Stimulated activated CD4-positive, alpha-beta T cell treated with anti-CD3 and anti-CD28 coated beads, Interleukin-4, amount 100 ng/mL, for 4 hours (primary cell): Measurements from ENCODE around the gene BRINP3.
"Not testable (repeated sequence)": the region's sequence is repeated elsewhere in the genome, so short reads cannot be mapped to it uniquely, and the experiment has no call there.

Experiments used
- DNase-seq, 2 experiments: peaks; one replicate each; pipeline ENCODE4 v3.0.0-alpha.2; 2020

Gene BRINP3

GRCh38 chr1:190176776-190177175 lies 300.9 kb downstream of the BRINP3 start:
- DNase-seq, result no peak

GRCh38 chr1:190175320-190175719 lies 302.3 kb downstream of the BRINP3 start:
- no peak for DNase-seq

DNA sequence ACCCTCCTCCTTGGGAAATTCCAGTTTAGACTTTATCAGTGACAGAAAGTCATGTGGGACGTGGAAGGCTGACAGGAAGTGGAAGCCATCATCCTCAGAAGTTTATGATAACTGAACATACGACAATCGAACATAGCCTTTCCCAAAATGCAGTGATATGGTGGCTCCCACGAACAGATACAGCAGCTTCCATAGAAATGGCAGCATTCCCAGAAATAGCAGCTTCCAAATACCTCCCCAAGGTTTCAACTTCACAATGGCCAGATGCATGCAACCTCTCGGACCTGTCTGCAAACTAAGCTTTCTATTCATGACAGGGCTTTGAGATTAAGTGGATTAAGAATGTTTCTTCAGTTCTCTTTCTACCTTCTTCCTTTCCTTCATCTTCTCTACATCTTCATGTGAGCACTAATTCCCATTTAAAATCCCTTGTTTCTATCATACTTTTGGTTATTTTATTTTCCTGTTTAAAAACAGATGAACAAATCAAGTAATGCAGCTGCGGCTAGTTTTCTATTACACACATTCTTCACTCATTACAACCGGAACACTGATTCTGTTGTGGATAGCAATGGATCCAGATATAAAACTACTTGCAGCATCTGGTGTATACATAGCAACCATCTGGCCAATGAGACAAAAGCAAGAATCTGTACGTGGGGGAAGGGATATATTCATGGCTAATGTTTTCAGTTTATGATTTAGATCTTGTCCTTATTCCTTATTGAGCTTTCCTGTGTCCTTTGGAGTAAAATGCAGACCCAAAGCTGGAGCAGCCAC lies 304.8 kb downstream of the BRINP3 start:
- no peak for DNase-seq

DNA sequence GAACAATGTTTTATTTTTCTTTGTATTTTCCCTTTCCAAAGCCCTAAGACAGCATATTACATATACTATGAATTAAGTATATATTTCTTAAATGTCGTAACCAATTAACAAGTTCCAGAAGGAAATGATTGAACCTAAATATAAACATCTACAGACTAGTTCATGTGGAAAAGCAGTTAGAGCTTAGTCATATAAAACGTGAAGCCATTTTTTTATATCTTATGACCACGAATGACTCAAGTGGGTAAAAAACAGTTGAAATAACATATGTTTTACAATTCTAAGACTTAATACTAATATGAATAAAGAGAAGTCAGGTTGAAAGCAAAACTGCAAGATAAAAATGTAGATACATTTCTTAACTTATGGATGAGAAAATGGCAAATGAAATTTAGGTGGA lies 307.3 kb downstream of the BRINP3 start:
- DNase-seq, result no peak

GRCh38 chr1:190169311-190170067 lies 308.2 kb downstream of the BRINP3 start:
- no peak for DNase-seq

- DNase-seq, result no peak
These were observed 308.8 kb downstream of the BRINP3 start for GRCh38 chr1:190168893-190169280.

DNA sequence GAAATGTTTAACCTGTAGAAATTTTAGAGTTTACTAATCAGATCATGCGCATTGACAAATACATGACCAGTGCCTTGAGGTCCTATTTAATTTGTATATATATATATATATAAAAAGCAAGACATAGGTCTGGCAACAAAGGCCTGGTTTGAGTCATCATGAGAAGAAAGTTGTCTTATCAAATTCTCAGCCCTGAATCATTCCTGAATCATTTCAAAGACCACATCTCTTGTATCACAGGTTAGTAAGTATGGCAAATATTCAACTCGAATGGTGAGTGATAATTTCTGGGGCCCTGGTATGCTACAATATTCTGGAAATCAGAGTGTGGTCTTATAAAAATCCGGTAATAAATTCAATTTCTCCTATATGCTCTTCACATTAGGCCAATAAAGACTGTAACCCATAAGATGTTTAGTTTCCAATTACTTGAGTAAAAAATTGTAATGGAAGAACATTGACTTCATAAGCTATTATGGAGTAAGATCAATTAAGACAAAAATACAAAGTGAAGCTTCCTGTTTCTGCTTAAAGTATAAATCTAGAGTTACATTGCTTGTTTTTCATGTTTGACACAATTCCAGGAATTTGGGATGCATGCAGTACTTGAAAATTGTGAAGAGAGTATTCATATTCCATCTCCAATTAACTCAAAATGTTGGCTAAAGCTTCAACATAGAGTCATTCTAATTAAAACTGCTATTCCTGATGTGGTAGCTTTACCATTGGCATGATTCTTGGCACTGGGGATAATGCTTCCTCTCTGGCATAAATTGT lies 309.4 kb downstream of the BRINP3 start:
- no peak for DNase-seq

DNA sequence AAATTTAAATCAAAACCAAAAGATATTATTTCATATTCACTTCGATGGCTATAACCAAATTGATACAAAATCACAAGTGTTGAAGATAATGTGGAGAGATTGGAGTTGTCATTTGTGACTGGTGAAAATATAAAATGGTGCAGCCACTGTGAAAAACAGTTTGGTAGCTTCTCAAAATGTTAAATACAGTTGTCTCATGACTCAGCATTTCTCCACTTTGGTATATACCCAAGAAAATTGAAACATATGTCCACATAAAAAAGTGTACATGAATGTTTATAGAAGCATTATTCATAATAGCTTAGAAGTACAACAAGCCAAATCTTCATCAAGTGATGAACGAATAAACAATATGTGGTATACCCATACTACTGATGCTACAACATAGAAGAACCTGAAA lies 318.5 kb downstream of the BRINP3 start:
- DNase-seq, result no peak

DNA sequence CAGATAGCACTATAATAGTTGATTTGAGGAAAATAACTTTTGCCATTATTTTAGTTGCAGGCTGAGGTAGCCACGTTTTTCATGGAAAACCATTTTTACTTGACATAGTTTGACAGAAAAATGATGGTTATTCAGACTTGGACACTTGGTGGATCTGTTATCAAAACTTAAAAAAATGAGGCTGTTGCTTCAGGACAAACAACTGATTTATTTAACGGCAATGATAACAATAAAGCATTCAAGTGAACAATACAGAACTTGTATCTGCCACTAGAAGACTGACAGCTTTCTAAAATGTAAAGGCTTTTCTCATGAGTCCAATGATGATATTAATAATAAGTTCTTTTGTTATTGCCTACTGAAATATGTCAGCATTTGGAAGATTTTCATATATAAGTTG lies 322.9 kb downstream of the BRINP3 start:
- no peak for DNase-seq

DNA sequence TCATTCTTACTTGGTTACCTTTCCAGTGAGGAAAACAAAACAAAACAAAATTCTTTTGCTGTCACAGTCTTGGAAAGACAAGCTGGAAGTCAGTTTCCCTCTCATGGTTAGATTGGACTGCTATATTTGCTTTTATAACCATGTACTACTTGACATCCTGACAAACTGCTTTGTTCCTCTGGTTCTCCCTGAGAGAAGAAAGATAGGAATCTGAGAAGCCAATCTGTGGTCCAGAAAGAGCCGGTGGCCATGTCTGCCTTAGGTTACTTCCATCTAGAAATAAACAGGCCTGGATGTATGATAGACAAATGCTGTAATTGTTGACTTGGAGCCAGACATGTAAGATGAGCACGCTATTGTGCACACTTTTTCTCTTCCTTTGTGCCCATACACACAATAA lies 330.0 kb downstream of the BRINP3 start:
- DNase-seq, result no peak

DNA sequence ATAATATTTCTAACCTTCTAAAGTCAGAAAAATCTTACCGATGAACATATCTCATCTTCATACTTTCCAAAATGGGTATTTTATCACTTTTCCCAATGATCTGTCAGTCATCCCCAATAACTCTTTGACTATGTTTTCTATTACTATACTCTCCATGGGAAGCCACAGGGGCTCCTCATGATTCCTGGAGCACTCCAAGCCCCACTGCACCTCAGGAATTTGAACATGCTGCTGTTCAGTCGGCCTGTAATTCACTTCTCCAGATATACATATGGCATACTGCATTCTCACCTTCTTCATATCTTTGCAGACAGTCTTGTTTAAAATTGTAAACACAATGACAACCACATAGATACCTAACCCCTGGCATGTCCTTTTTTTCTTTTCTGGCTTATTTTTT lies 333.0 kb downstream of the BRINP3 start:
- no peak for DNase-seq

DNA sequence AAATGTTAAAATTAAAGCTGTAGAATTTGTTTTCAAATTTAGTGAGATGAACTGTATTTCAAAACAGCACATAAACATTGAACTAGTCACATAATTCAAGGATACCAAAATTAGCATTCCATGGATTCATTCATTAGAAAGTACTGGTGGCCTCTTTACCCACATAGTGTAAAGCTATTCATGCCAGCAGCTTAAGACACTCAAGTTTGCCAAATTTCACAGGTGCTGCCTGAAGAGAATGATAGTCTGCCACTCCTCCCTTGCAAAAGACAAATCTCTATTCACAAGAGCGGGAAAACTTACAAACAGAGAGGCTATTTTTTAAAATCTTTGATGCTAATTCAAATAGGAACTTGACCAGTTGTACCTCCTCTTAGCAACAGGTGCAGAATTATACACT lies 337.0 kb downstream of the BRINP3 start:
- no peak for DNase-seq

- DNase-seq, result no peak
These were observed 339.0 kb downstream of the BRINP3 start for GRCh38 chr1:190138702-190139101.

DNA sequence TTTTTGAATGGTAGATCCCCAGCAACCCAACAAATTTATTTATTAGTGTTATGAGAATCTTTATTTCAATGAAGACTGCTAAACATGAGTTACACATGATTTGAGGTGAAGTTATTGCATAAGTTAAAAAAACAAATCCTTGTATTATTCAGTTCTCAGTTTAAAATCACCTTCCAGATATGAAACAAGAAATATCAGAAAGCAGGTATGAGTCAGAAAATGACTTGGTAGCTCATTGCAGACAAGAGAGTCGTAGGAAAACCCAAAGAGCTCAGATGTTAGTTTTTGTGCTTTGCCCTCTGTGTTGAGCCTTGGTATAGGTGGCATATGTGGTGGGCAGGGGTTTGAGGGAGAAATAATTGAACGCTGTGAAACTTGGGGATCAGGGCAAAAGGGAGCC lies 339.4 kb downstream of the BRINP3 start:
- no peak for DNase-seq

- no peak for DNase-seq
These were observed 348.3 kb downstream of the BRINP3 start for GRCh38 chr1:190129366-190129765.

- no peak for DNase-seq
These were observed 350.9 kb downstream of the BRINP3 start for GRCh38 chr1:190126728-190127127.

- DNase-seq, result no peak
These were observed 353.6 kb downstream of the BRINP3 start for GRCh38 chr1:190124068-190124467.

DNA sequence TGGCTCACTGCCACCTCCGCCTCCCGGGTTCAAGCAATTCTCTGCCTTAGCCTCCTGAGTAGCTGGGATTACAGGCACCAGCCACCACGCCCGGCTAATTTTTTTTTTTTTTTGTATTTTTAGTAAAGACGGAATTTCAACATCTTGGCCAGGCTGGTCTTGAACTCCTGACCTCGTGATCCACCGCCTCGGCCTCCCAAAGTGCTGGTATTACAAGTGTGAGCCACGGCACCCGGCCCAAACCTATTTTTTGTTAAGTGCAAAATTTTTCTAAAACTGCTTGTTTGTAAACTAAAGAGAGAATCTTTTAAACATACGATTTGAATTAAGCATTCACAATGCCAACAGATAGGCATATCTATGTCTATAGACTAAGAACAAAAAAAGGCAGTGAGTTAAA lies 357.1 kb downstream of the BRINP3 start:
- not testable (repeated sequence) for DNase-seq

- DNase-seq, result no peak
These were observed 358.0 kb downstream of the BRINP3 start for GRCh38 chr1:190119683-190120082.

DNA sequence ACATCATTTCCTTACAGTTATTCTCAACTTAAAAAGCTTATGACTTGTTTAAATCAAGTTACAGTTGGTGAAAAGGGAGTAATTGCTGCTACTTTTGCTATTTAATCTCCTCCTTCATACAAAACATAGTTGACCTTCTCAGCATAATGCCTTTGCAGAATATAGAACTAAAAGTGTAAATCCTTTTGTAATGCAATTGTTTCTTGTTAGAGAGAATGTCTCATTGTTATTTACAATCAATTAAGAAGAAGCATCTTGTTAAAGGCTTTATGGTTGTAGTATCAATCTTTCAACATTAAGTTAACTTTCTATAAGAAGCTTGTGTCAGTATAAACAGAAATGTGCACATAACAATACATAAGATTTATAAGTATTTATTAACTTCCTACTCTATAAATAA lies 360.7 kb downstream of the BRINP3 start:
- no peak for DNase-seq

GRCh38 chr1:190104961-190105360 lies 372.7 kb downstream of the BRINP3 start:
- no peak for DNase-seq

DNA sequence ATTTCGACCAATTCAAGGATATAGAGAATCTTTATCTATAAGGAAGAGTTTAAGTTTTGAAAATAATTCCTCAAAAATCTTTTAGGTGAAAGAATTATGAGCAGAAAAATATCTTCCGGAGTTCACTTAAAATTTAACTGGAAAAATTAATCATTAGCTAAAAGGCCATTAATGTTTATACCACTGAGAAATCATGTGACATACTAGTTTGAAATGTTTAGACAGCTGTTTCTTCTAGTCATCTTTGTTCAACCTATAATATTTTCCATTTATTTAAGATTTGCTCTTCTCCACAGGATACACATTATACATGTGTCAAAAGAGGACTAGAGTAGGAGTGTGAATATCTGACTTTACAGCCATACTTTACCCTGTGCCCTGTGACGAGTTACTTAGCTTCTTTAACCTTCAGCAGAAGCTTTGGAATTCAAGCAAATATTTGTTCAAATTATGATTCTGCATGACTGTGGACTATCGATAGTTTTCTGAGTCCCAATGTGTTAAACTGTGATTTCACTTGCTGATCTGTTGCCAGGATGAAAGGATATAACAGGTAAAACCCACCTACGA lies 374.8 kb downstream of the BRINP3 start:
- DNase-seq, result no peak

GRCh38 chr1:190101756-190102155 lies 375.9 kb downstream of the BRINP3 start:
- no peak for DNase-seq
